ENCODE measurements around the gene ASTN2. TPM values are rescaled to one million over a fixed set of nuclear protein-coding genes. Genes with fewer than 3 reads are reported as not detected.

Gene ASTN2
- total and polyA plus RNA-seq, 9 of the 15 experiments (the other 6 are each of a cell fraction or from before 2014, with no cell fraction given), result 0.56 to 3.5 (median 1.9) TPM

DNA sequence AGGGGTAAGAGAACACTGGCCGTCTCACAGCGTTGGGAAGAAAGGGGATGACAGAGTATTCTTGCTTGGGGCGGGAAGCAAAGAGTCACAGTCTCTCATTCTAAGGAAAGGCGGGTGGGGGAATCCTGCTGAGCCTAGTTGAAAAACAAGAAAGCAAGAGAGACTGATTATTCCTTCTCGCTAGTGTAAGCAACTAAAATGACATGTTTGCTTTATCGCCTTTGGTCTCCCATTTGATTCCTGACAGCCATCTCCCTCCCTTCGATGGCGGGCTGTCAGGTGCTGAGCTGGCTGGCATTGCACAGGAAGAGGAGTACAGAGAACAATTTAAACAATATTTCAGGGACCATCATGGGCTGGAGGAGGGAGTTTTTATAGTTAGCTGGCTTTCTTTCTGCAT is 331.3 kb downstream of the ASTN2 start:
- no peak for FAIRE-seq
- H3K4me3 ChIP-seq, result no peak overlapping the region
- BruUV-seq (replicated peaks), result no TSS peak
- H3K4me1 ChIP-seq (replicated peaks in 1 of 2; ENCODE audit: control insufficient read depth in 2 of 2, insufficient read depth in 2 of 2, low read length in 2 of 2), result no peaks in the 10 kb centered on the region
- DNase-seq (ENCODE audit: extremely low read depth in 1 of 4, low spot score in 3 of 4), result no peak
- H3K27me3 ChIP-seq (ENCODE audit: control insufficient read depth in 2 of 2, insufficient read depth in 2 of 2, low read length in 2 of 2), result no peaks in the 10 kb centered on the region
- H3K9ac ChIP-seq (ENCODE audit: insufficient read depth in 1 of 2, low read depth in 2 of 2, low read length in 2 of 2), result no peak overlapping the region
- no peaks in the 10 kb centered on the region for H3K79me2 ChIP-seq (ENCODE audit: control insufficient read depth, insufficient read depth, low read length)
- no peak for TF ChIP-seq KLF13 (tag; IDR thresholded peaks at IDR 0.05; ENCODE audit: borderline replicate concordance, low read depth)
- in situ Hi-C loops (cut with MboI) (no loop called here), intact Hi-C loops (cut with micrococcal nuclease) (no loop called here)
- ChIA-PET POLR2A (no interaction called here), CTCF (ENCODE audit: low intra/inter-chr PET ratio) (no interaction called here)
- no peak overlapping the region for H3K4me2 ChIP-seq (ENCODE audit: insufficient read depth, low read length)
- no peak for ATAC-seq
- no peaks in the 10 kb centered on the region for H3K9me1 ChIP-seq (ENCODE audit: control insufficient read depth, insufficient read depth, low read length)
- H3K36me3 ChIP-seq (ENCODE audit: control insufficient read depth, insufficient read depth, low read length), result no peaks in the 10 kb centered on the region
- WGBS (ENCODE audit: insufficient coverage, low coverage, missing lambda C conversion rate), result 2% methylated on average over 8 of the region's 8 CpGs
- H3K27ac ChIP-seq (ENCODE audit: extremely low read depth, low read depth, low read length), result no peak overlapping the region
- no peaks in the 10 kb centered on the region for H4K20me1 ChIP-seq (replicated peaks; ENCODE audit: control insufficient read depth, insufficient read depth, low read length)
- H3K9me3 ChIP-seq (replicated peaks; ENCODE audit: control insufficient read depth, insufficient read depth, low read depth, low read length), result no peaks in the 10 kb centered on the region
- H2AFZ ChIP-seq (ENCODE audit: low read depth, low read length), result no peak overlapping the region

DNA sequence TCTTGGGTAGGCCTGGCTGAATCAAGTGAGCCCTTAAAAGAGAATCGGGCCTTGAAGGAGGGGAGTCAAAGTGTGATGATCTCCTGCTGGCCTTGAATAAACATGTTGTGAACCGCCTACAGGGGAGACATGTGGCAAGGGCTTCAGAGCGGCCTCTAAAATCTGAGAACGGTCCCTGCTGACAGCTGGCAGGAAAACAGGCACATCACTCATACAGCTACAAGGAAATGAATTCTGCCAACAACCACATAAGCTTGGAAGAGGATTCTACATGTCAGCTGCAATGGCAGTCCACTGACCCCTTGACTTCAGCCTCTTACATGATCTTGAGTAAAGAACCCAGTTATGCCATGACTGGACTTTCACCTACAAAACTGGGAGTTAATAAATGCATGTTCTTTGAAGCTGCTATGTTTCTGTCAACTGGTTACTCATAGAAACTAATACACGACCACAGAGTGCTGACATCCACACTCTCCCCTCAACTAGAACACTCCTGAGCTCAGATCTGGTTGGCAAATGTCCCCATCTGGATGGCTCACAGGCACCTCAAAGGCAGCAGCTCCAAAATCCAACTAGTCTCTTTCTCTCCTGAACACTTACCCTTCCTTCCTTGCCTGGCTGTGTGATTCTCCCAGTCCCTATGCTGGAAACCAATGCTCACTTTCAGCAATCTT is 333.1 kb downstream of the ASTN2 start:
- Histone ChIP-seq H3K4me1 (replicated peaks in 1 of 2; ENCODE audit: control insufficient read depth in 2 of 2, insufficient read depth in 2 of 2, low read length in 2 of 2) (no peaks in the 10 kb centered on the region), H2AFZ (ENCODE audit: low read depth, low read length) (no peak overlapping the region), H3K79me2 (ENCODE audit: control insufficient read depth, insufficient read depth, low read length) (no peaks in the 10 kb centered on the region), H3K9ac (ENCODE audit: insufficient read depth in 1 of 2, low read depth in 2 of 2, low read length in 2 of 2) (no peak overlapping the region), H4K20me1 (replicated peaks; ENCODE audit: control insufficient read depth, insufficient read depth, low read length) (no peaks in the 10 kb centered on the region), H3K27me3 (ENCODE audit: control insufficient read depth in 2 of 2, insufficient read depth in 2 of 2, low read length in 2 of 2) (no peaks in the 10 kb centered on the region), H3K9me3 (replicated peaks; ENCODE audit: control insufficient read depth, insufficient read depth, low read depth, low read length) (no peaks in the 10 kb centered on the region), H3K4me3 (no peak overlapping the region), H3K36me3 (ENCODE audit: control insufficient read depth, insufficient read depth, low read length) (no peaks in the 10 kb centered on the region), H3K27ac (ENCODE audit: extremely low read depth, low read depth, low read length) (no peak overlapping the region), H3K4me2 (ENCODE audit: insufficient read depth, low read length) (no peak overlapping the region), H3K9me1 (ENCODE audit: control insufficient read depth, insufficient read depth, low read length) (no peaks in the 10 kb centered on the region)
- TF ChIP-seq L3MBTL2 (IDR thresholded peaks at IDR 0.05) (no peak), ZNF668 (CRISPR knock-in tag; IDR thresholded peaks at IDR 0.05) (no peak), POLR2A (conservative IDR thresholded peaks at IDR 0.05) (no peak), PPARD (CRISPR knock-in tag; IDR thresholded peaks at IDR 0.05) (no peak), HOXB6 (CRISPR knock-in tag; IDR thresholded peaks at IDR 0.05; ENCODE audit: borderline replicate concordance) (no peak), POLR2AphosphoS2 (IDR thresholded peaks at IDR 0.05; ENCODE audit: low read length) (no peak), NCOA6 (IDR thresholded peaks at IDR 0.05) (no peak), TOE1 (IDR thresholded peaks at IDR 0.05; ENCODE audit: borderline replicate concordance) (no peak), TOE1 (CRISPR knock-in tag; IDR thresholded peaks at IDR 0.05; ENCODE audit: borderline replicate concordance, low read depth) (no peak)
- in situ Hi-C loops (cut with MboI) (no loop called here), intact Hi-C loops (cut with micrococcal nuclease) (no loop called here)
- ChIA-PET POLR2A (no interaction called here), CTCF (ENCODE audit: low intra/inter-chr PET ratio) (no interaction called here)
- no peak for ATAC-seq
- DNase-seq (ENCODE audit: extremely low read depth in 1 of 4, low spot score in 3 of 4), result no peak
- WGBS (ENCODE audit: insufficient coverage, low coverage, missing lambda C conversion rate), result 0% methylated on average over 5 of the region's 5 CpGs
- no peak for FAIRE-seq
- no TSS peak for BruUV-seq (replicated peaks)

Measured in K562 (cell line).